Effector memory CD8-positive, alpha-beta T cell (primary cell): Measurements from ENCODE around the gene RNU6-8.
A peak's percentile ranks its signal among the peaks of the same experiment; 100 is the strongest.

ENCODE experiments used
- ATAC-seq: fragments of 150-1000 bp; cut with Tn5 transposase; replicated peaks from 2 replicates; pipeline ENCODE4 v1.10.0; 2021; ENCODE audit warnings: mild to moderate bottlenecking, moderate library complexity
- DNase-seq, 3 experiments: peaks; one replicate each; pipeline ENCODE4 v3.0.0; 2021
- H3K27ac Mint-ChIP-seq, 2 donors: one replicate each; pipeline ENCODE4 v1.8.0; 2022; ENCODE audit warnings: mild to moderate bottlenecking in 2 of 2, mixed read lengths in 2 of 2, moderate library complexity in 2 of 2
- H3K27me3 Mint-ChIP-seq, 2 donors: one replicate each; pipeline ENCODE4 v1.8.0; 2022; ENCODE audit warnings: mixed read lengths in 2 of 2
- H3K36me3 Mint-ChIP-seq: one replicate; pipeline ENCODE4 v1.8.0; 2022; ENCODE audit warnings: mild to moderate bottlenecking, moderate library complexity, mixed read lengths; ENCODE audit not compliant: insufficient read depth
- H3K4me1 Mint-ChIP-seq, 2 donors: one replicate each; pipeline ENCODE4 v1.8.0; 2022; ENCODE audit warnings: low read depth in 2 of 2, mixed read lengths in 2 of 2
- H3K4me3 Mint-ChIP-seq, 2 donors: one replicate each; pipeline ENCODE4 v1.8.0; 2022; ENCODE audit warnings: mild to moderate bottlenecking in 2 of 2, mixed read lengths in 2 of 2, moderate library complexity in 2 of 2
- H3K9me3 Mint-ChIP-seq, 2 donors: one replicate each; pipeline ENCODE4 v1.8.0; 2022; ENCODE audit warnings: mixed read lengths in 2 of 2
- total RNA-seq, 9 experiments: gene quantifications; one replicate each; lab custom pipeline; 2026; lab: John Stamatoyannopoulos, UW

Gene RNU6-8
- total RNA-seq: 0.13 to 2.7 (median 0.85) reads per million in 9 experiments

DNA sequence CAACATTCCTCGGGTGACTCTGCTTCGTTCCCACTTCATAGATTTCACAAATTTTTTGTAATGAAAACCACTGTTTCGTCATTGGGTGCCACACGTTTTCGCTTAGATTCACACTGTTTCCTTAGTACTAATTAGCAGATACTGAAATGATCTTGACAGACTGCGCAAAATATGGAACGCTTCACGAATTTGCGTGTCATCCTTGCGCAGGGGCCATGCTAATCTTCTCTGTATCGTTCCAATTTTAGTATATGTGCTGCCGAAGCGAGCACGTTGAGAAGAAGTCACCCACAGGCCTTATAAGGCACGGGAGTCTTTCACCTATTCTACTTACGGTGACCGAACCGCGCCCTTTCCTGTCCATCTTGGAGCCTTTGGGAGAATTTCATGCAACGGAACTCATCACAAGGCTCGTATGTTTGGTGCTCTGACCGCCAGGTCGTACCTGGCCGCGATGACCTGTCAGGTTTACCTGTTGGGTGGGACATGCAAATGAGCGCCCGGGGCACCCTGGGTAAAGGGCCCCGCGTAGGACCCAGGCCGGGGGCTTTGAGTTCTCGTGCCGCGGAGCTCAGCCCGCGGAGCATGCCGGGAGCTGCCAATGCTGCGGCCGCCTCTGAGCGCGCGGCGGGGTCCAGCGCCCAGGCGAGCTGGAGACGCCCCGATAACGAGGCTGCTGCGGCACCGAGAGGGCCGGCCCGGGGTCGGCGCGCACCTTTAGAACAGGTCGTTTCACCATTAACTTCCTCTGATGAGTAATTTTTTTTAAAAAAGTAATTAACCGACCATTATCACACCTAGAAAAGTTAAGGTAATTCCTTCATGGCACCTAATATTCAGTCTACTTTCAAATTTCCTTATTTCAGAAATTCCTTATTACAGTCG is at the start of gene RNU6-8:
Gene RNU6-8, minus strand, starts transcription at position 272 of the 885 bp plus-strand sequence.
- peak; percentile 72 to 76 (median 76) for DNase-seq
- H3K4me3 Mint-ChIP-seq: peak within 1 kb of the TSS; percentile 84 to 92
- peak; percentile 83 for ATAC-seq
- H3K4me1 Mint-ChIP-seq: peaks cover 20 to 30% of the 10 kb centered on the region in 2 donors
- peak within 1 kb of the TSS; percentile 98 to 99 for H3K27ac Mint-ChIP-seq
- peaks cover 5 to 8% of the 10 kb centered on the region in 2 donors for H3K27me3 Mint-ChIP-seq
- peaks cover 0 to 3% of the 10 kb centered on the region in 2 donors for H3K9me3 Mint-ChIP-seq
- peaks cover 41% of the 10 kb centered on the region for H3K36me3 Mint-ChIP-seq

DNA sequence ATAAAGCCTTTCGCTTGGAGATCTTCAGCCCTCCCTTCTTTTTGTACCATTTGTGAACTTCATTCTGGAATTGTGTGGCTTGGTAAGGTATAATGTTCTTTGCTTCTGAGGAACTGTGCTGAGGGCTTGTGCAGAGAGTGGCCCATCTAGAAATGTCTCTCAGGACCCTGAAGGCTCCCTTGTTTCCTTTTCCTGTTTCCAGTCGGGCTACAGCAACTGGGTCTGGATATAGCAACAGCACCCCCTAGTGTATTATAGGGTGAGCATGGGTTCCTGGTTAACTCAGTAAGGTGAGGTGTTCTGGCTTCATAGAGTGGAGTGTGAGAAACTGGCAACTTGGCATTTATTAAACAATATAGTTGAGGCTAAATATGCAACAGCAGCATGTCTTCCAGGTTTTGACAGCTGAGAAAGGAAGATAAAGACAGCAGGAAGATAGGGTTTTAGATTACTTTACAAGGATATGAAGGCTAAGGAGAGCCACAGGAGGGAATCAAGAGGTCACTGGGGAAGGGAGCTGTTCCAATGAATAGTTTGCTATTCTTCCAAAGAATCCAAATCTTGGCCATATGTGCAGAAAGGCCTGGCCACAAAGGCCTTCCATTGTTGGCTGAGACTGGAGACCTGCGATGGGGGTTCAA is 49.1 kb upstream of the RNU6-8 start:
- DNase-seq (peak; percentile 25 to 42 (median 34)), ATAC-seq (peak; percentile 93)
- H3K36me3 Mint-ChIP-seq: no peaks in the 10 kb centered on the region
- no peaks in the 10 kb centered on the region for H3K9me3 Mint-ChIP-seq
- no peaks in the 10 kb centered on the region for H3K27me3 Mint-ChIP-seq
- H3K4me1 Mint-ChIP-seq: no peaks in the 10 kb centered on the region
- H3K27ac Mint-ChIP-seq: no peak overlapping the region
- no peak overlapping the region for H3K4me3 Mint-ChIP-seq

DNA sequence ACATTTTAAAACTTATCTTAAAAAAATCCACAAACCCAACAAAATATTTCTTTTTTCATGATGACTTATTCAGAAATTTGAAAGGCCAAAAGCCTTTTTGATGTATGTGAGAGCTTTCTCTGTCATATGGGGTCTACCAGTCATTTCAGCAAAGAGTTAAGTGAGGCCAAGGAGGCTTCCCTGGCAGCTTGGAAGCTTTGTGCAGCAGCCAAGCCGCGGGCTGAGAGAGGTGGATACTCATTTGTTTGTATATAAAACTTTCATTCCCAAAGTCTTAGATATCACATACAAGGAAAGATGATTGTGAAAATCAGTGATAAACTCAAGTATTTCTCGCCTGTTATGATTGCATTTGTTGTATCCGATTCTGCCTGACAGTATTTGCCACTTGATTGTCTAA is 48.5 kb upstream of the RNU6-8 start:
- no peaks in the 10 kb centered on the region for H3K9me3 Mint-ChIP-seq
- no peaks in the 10 kb centered on the region for H3K4me1 Mint-ChIP-seq
- no peaks in the 10 kb centered on the region for H3K36me3 Mint-ChIP-seq
- H3K27ac Mint-ChIP-seq: no peak overlapping the region
- H3K27me3 Mint-ChIP-seq: no peaks in the 10 kb centered on the region
- H3K4me3 Mint-ChIP-seq: no peak overlapping the region
- ATAC-seq: no peak
- DNase-seq: no peak

DNA sequence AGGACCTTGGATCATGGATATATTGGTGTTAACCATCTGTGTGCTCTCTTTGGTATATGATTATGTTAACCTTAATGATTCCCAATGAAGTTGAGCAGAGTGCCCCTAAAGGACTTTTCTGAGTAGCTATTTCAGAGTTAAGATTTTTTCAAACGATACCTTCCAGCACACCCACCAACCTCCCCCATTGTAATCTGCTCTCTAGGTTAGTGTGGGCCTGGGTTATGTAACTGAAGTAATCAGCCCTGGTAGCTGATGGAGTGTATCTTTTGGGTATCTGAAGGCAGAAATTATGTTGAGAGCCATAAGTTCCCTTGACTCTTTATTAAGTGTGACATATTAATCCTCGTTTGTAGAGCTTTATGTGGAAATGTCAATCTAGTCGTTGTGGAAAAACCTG is 47.6 kb upstream of the RNU6-8 start:
- no peaks in the 10 kb centered on the region for H3K36me3 Mint-ChIP-seq
- no peaks in the 10 kb centered on the region for H3K27me3 Mint-ChIP-seq
- H3K4me3 Mint-ChIP-seq: no peak overlapping the region
- no peak overlapping the region for H3K27ac Mint-ChIP-seq
- H3K4me1 Mint-ChIP-seq: no peaks in the 10 kb centered on the region
- ATAC-seq (no peak), DNase-seq (no peak)
- no peaks in the 10 kb centered on the region for H3K9me3 Mint-ChIP-seq

- Mint-ChIP-seq H3K9me3 (no peaks in the 10 kb centered on the region), H3K36me3 (no peaks in the 10 kb centered on the region), H3K27ac (no peak overlapping the region), H3K4me3 (no peak overlapping the region), H3K27me3 (no peaks in the 10 kb centered on the region), H3K4me1 (no peaks in the 10 kb centered on the region)
- DNase-seq: no peak
- no peak for ATAC-seq
Observed at GRCh38 chr14:32249780-32250179, 46.7 kb upstream of the RNU6-8 start.

DNA sequence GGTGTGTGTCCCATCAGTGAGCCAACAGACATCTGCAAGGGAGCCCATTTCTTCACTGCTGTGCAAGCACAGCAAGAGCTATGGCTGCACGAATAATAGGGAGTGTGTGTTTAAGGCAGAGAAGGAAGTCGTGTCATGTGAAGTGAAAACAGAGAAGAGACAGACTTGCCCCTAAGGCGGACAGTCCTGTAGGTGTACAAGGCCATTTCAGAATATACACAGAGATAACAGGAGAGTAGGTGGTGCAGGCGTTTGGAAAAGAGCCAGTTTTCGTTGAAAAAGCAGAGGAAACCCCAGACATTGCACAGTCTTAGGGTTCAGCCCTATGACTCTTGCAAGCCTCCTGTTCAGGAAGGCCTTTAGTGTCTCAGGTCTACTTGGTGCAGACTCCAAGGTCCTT is 46.3 kb upstream of the RNU6-8 start:
- Mint-ChIP-seq H3K27ac (no peak overlapping the region), H3K9me3 (no peaks in the 10 kb centered on the region), H3K36me3 (no peaks in the 10 kb centered on the region), H3K4me1 (no peaks in the 10 kb centered on the region), H3K4me3 (no peak overlapping the region), H3K27me3 (no peaks in the 10 kb centered on the region)
- DNase-seq (no peak), ATAC-seq (no peak)

- no peak for ATAC-seq
- no peak overlapping the region for H3K4me3 Mint-ChIP-seq
Observed at GRCh38 chr14:32246751-32247150, 43.7 kb upstream of the RNU6-8 start.

DNA sequence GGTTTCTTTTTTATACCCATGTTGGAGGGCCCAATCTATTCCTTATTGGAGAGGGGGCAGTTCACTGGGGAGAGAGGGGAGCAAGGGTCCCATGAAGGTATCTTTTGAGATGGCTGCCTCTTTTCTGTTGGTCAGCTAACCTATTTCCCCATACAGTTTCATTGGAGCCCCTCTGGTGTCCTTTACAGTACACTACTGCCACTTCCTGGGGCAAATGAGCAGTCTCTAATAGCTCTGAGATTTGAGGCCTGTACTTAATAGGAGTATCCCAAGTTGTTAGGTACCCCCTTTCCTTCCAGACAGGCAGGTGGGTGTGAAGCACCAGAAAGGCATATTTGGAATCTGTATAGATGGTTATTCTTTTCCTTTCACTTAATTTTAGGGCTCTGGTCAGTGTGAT is 41.3 kb upstream of the RNU6-8 start:
- no peak overlapping the region for H3K27ac Mint-ChIP-seq
- peaks cover 19 to 34% of the 10 kb centered on the region in 2 donors for H3K27me3 Mint-ChIP-seq
- no peak for DNase-seq
- ATAC-seq: no peak
- no peak overlapping the region for H3K4me3 Mint-ChIP-seq
- H3K36me3 Mint-ChIP-seq: no peaks in the 10 kb centered on the region
- H3K4me1 Mint-ChIP-seq: no peaks in the 10 kb centered on the region
- H3K9me3 Mint-ChIP-seq: no peaks in the 10 kb centered on the region

More at GRCh38 chr14:32246751-32247150, 43.7 kb upstream of the RNU6-8 start:
- H3K9me3 Mint-ChIP-seq: no peaks in the 10 kb centered on the region
- no peaks in the 10 kb centered on the region for H3K36me3 Mint-ChIP-seq
- no peak overlapping the region for H3K27ac Mint-ChIP-seq
- no peak for DNase-seq
- peaks cover 6 to 17% of the 10 kb centered on the region in 2 donors for H3K27me3 Mint-ChIP-seq
- H3K4me1 Mint-ChIP-seq: no peaks in the 10 kb centered on the region

GRCh38 chr14:32233260-32233659 is 30.2 kb upstream of the RNU6-8 start:
- no peaks in the 10 kb centered on the region for H3K36me3 Mint-ChIP-seq
- H3K9me3 Mint-ChIP-seq: no peaks in the 10 kb centered on the region
- H3K4me3 Mint-ChIP-seq: no peak overlapping the region
- H3K27ac Mint-ChIP-seq: no peak overlapping the region
- ATAC-seq (no peak), DNase-seq (no peak)
- peaks cover 0 to 5% of the 10 kb centered on the region in 2 donors for H3K4me1 Mint-ChIP-seq
- peaks cover 0 to 7% of the 10 kb centered on the region in 2 donors for H3K27me3 Mint-ChIP-seq

GRCh38 chr14:32232481-32232880 is 29.4 kb upstream of the RNU6-8 start:
- peaks cover 0 to 7% of the 10 kb centered on the region in 2 donors for H3K27me3 Mint-ChIP-seq
- DNase-seq: no peak

GRCh38 chr14:32230695-32231280 is 27.7 kb upstream of the RNU6-8 start:
- Mint-ChIP-seq H3K4me3 (no peak overlapping the region), H3K27ac (no peak overlapping the region), H3K27me3 (peaks cover 0 to 7% of the 10 kb centered on the region in 2 donors), H3K36me3 (no peaks in the 10 kb centered on the region), H3K9me3 (no peaks in the 10 kb centered on the region), H3K4me1 (peaks cover 0 to 5% of the 10 kb centered on the region in 2 donors)
- DNase-seq (no peak), ATAC-seq (no peak)

More at GRCh38 chr14:32232481-32232880, 29.4 kb upstream of the RNU6-8 start:
- no peak for ATAC-seq
- Mint-ChIP-seq H3K9me3 (no peaks in the 10 kb centered on the region), H3K4me1 (peaks cover 0 to 5% of the 10 kb centered on the region in 2 donors), H3K4me3 (no peak overlapping the region), H3K27ac (no peak overlapping the region), H3K36me3 (no peaks in the 10 kb centered on the region)

- DNase-seq: no peak
Observed at GRCh38 chr14:32230181-32230580, 27.1 kb upstream of the RNU6-8 start.

DNA sequence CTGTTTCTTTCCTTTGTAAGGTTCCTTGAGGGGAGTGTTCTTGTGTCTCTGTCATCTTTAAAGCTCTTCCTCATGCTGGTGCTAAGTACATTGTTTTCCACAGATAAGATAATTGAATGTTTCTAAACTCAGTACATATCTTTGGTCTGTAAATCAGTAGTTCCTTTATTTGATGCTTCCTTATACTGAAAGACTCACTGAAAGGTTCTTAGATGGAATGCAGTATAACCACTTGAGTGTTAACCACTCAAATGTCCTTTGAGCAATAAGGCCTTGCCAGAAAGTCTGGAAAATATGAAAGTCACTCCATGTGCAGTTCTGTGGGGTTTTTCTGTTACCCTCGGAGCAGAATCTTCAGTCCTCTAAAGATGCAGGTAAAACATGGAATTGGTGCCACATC is 23.0 kb upstream of the RNU6-8 start:
- Mint-ChIP-seq H3K4me3 (no peak overlapping the region), H3K27ac (no peak overlapping the region), H3K4me1 (no peaks in the 10 kb centered on the region), H3K9me3 (no peaks in the 10 kb centered on the region), H3K27me3 (peaks cover 25 to 28% of the 10 kb centered on the region in 2 donors), H3K36me3 (no peaks in the 10 kb centered on the region)
- no peak for DNase-seq
- no peak for ATAC-seq

More at GRCh38 chr14:32230181-32230580, 27.1 kb upstream of the RNU6-8 start:
- Mint-ChIP-seq H3K4me3 (no peak overlapping the region), H3K9me3 (no peaks in the 10 kb centered on the region), H3K27ac (no peak overlapping the region), H3K27me3 (peaks cover 0 to 7% of the 10 kb centered on the region in 2 donors), H3K4me1 (peaks cover 0 to 5% of the 10 kb centered on the region in 2 donors), H3K36me3 (no peaks in the 10 kb centered on the region)
- ATAC-seq: no peak
